NOMO-1 treated with dmso at 0.1 percent for 144 hours (cell line): ENCODE measurements around the gene FAM81B.
A peak's percentile ranks its signal among the peaks of the same experiment; 100 is the strongest.
"Not testable (repeated sequence)": the region's sequence is repeated elsewhere in the genome, so short reads cannot be mapped to it uniquely, and the experiment has no call there.

Experiments
- DNase-seq: peaks from one replicate; lab custom pipeline; 2025; ENCODE audit not compliant: unreplicated experiment; lab: John Stamatoyannopoulos, UW

Gene FAM81B, protein sequence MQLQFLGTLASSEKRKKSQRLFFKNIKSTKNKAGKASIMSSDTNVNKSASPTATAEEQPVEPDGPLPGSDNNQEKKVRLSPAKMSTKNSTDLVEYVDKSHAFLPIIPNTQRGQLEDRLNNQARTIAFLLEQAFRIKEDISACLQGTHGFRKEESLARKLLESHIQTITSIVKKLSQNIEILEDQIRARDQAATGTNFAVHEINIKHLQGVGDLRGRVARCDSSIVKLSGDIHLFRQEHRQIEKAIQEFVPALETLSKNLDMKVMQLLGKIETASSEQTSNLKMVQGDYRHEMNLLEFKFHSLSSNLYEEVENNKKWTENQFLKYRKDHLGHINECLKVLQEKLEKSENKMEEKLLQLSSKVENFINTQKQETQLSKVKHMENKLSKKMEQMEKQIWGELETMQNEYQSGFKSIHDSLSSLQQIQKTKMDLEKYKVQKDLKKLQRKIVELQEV

DNA sequence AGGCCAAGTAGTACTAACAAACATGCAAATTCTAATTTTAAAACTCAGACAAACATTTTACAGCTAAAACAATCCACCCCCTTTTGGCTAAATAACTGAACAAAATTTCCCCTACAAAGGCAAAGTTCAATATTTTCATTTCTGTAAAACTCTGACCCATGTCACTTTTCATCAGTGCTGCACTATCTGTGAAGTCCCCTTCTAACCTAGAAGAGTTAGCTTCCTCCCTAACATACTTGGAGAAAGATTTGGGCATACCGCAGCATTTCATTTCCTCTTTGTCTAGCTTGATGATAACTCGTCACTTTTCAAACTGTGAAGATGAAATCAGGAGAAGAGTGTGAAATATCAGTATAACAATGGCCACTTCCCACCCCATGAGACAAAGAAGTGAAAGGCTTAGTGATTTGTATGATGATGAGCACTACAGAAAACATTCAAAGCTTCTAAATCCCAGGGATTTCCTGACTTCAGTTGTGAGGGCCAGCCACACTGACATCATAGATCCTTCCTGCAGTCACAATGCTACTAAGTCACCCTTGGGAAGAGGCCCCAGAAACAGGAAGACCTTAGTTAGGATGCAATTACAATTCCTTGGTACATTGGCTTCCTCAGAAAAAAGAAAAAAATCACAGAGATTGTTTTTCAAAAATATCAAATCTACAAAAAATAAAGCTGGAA, at the start of gene FAM81B:
TSS of gene FAM81B (plus strand) at position 555 of the 681 bp plus-strand sequence. CDS start at position 579, 24 bp downstream.
- DNase-seq, result no peak

DNA sequence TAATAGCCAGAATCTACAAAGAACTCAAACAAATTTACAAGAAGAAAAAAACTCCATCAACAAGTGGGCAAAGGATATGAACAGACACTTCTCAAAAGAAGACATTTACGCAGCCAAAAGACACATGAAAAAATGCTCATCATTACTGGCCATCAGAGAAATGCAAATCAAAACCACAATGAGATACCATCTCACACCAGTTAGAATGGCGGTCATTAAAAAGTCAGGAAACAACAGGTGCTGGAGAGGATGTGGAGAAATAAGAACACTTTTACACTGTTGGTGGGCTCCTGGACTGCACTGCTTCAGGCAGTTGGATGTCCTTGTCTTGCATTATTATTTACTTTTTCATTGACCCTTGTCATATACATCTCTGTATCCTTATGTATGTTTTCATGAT, 49.7 kb upstream of the FAM81B start:
- DNase-seq, result not testable (repeated sequence)

DNA sequence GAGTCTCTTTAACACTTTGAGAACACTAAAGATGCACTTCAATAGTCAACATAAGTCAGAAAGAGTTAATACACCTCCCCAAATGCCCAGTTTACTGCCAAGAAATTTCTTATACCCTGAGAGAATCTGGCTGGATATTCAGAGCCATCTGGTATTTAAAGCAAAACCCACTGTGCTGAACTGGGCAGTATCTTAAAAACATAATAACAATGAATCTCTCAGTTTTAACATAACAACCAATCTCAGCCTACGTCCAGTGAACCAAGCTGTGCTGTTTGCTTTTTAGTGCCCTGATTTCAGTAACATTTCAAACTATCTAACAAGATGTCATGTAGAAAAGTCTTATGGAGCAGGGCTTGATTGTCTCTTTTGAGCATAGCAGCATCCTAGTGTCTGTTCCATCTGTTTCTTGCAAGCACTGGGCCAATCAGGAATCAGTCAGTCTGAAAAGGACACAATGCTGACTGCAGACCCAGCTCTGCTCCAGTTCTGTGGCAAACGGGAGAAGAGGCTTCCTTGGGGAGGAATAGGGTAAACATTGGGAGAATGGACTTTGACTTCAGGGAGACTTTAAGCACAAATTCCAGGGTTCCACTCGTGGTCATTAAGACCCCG, 43.6 kb upstream of the FAM81B start:
- no peak for DNase-seq

DNA sequence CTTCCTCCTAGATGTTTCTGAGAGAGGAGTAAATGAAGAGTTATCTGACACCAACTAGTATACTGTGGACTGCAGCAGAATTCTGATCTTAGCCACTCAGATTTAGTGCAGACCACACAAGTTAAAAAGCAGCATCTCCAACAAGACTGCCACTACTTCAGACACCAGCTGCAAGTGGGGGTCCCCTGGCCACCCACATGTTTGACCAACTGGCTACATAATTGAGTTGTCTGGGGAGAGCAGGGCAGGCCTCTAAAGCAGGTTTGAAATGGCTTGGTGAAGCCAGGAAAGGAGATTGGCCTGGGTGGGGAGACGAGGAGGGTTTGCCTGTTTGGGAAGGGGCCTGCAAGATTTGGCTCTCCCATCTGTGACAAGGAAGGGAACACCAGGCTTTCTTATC, 40.5 kb upstream of the FAM81B start:
- DNase-seq, result no peak

DNA sequence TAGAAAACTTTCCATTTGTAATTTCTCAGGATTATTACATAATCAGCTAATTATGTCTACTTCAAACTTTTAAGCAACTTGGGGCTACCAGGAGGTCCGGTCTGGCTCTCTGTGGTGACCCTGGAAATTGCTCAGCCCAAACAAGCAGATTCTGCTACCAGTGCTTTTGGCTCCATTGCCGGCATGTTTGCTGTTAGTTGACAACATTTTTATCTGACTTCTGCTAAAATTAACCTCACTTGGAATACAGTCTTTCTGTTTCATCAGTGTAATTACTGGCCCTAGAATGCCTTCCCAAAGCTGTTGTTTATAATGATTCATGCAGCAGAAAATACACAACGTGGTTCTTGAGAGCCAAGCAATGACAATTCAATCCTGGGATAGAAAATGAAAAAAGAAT, 38.5 kb upstream of the FAM81B start:
- no peak for DNase-seq

DNA sequence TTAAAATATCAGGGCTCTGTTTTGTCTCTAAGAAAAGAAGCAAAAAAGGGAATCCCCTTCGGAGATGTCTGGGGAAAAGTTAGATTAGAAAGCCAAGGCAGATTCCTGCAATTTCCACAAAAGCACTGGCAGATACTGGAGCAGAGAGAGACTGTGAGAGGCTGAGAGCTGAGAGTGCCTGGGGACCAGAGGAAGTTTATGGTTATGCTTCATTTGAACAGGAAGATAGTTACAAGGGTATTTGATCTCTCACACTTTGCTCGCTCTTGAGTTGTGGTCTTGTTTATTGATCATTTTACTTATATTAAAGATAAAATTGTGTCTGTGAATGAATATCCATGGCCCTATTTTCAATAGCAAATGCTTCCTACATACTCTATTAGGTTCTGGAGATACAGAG, 32.8 kb upstream of the FAM81B start:
- no peak for DNase-seq

DNA sequence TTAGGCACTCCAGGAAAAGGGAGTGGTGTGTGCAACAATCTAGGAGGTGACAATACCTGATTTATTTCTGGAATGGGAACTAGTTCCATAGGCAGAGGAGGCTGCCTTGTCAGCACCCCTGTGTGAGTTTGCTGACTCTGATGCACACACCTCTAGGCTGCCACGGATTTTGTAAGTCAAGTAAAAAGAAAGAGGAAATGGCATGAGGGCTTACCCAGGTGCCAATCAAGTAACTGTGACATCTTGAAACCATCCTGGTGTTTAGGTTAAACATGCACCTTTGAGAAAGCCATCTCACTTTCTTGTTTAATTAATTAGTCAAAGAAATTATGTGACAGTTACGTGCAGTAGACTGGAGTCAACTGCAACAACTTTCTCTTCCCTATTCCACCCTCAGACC, 32.3 kb upstream of the FAM81B start:
- no peak for DNase-seq

DNA sequence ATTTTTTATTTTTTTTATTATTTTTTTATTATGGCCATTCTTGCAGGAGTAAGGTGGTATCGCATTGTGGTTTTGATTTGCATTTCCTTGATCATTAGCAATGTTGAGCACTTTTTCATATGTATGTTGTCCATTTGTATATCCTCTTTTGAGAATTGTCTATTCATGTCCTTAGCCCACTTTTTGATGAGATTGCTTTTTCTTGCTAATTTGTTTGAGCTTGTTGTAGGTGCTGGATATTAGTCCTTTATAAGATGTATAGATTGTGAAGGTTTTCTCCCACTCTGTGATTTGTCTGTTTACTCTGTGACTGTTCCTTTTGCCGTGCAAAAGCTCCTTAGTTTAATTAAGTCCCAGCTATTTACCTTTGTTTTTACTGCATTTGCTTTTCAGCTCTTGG, 30.5 kb upstream of the FAM81B start:
- DNase-seq, result not testable (repeated sequence)

DNA sequence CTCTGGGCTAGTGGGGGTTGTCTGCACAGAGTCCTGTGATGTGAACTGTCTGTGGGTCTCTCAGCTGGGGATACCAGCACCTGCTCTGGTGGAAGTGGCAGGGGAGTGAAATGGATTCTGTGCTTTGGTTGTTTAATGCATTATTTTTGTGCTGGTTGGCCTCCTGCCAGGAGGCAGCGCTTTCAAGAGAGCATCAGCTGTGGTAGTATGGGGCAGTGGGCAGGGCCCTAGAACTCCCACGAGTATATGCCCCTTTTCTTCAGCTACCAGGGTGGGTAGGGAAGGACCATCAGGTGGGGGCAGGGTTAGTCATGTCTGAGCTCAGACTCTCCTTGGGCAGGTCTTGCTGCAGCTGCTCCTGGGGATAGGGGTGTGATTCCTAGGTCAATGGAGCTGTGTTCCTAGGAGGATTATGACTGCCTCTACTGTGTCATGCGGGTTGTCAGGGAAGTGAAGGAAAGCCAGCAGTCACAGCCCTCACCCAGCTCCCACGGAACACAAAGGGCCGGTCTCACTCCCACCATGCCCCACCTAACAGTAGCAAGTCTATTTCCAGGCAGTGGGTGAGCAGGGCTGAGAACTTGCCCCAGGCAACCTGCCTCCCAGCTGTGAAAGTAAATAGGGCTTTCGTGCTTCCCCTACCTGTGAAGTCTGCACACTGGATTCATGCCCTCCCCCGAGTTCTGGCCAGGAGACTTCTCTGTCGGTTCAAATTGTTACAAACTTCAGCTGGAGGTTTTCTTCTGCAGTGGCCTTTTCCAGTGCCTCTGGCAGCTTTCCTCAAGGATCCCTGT, 25.7 kb upstream of the FAM81B start:
- DNase-seq, result no peak

DNA sequence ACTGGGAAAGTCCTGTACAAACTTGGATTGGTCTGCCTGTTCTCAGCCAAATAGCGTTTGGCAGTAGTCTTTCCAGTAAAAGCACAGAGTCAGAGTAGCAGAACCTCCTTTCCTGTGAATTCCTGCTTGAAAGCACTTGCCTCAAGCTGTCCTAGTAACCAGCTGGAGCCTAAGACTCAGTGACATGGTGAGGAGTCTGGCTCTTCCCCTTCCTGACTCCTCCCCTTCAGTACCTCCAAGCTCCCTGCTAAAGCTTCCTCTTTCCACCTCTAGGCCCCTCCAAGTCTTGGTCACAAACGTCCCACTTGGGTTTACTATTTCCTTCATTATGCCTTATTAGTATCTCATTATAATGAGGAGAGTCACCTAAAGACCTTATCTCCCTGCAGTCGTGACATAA, 21.4 kb upstream of the FAM81B start:
- peak; percentile 74 for DNase-seq

DNA sequence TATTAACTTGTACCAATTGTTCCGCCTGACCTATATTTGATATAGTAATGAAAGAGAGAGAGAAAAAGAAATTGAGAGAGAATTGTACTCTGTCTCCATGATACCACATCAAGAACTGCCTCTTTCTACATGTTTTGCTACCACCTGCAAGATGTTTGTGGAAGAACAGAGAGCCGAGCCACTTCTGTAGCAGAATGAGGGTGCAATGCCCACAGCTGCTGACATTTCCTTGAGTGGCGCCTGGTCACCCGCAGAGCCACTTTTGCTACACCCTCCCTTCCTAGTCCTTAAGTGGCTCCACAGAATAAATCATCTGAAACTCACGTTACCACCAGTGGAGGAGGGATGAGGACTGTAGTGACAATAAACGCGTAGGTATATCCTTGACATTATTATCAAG, 17.1 kb upstream of the FAM81B start:
- no peak for DNase-seq

DNA sequence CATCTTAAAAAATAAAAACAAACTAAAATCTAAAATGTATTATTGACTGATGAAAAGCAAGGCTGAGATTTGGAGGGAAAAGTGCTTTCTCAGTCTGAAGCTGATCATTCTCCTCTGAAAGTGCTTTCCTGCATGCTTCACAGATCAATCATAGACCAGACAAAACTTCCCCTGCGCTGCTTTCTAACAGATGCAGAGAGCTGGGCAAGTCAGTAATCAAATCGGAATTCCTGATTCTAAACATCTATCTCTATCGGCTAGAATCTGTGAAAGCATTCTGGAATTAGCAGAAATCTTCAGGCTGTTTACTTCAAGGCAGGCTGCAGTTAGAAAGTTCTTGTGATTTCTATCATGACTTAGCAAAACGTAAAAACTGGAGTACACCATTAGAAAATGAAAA, 15.6 kb upstream of the FAM81B start:
- no peak for DNase-seq

DNA sequence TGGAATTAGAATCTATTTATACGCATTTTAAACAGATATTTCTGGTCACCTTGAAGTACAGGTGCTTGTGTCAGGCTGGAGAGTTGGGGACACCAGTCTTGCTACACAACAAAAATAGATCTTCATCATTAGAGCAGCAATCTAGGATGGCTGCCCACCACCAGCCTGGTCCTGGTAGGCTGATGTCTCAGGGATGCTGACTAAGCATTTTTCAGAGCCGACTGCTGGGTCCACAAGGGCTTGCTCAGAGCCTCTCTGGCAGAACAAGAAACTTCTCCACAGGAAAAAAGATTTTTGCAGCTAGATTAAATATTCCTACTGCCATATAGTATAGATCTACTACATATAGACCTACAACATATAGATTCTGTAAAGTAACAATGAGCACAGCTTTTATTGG, 12.0 kb upstream of the FAM81B start:
- DNase-seq, result no peak

DNA sequence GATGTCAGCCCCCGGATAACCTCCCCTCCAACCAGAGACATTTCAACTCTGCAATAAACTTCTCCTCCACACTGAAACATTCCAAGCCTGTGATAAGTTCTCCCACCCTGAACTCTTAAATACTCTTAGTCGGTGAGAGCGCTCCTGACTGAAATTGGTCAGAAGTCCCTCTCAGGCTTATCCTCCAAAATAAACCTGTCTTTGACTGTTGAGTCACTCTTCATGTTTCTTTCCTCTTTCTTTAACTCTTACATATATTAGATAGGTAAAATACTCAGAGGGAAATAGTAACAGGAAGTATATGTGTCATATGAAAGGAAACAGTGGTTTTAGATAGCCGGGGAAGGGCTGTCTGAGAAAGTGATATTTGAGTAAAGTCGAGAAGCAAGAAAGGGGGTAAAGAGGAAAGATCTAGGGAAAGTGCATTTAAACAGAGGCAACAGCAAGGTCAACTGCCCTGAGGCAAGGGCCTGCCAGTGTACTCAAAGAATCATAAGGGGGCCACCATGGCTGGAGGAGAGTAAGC, 11.0 kb upstream of the FAM81B start:
- DNase-seq, result no peak

DNA sequence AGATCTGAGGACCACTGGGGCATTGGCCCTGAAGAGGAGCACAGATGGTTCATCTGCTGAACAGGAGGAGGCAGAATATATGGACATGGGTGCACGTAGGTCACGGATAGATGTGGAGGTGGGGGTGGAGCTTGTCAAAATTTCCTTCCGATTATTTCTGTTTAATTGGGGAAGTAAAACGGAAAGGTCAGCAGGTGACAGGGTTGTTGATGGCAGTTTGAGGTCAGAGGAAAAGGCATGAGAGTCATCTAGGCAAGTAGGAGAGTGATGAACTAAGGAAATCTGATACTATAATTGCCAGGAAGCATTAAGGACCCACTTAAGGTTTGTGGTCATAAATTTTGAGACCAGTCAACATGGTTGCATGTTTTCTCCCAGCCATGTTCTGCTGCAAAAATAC, 8.4 kb upstream of the FAM81B start:
- no peak for DNase-seq

DNA sequence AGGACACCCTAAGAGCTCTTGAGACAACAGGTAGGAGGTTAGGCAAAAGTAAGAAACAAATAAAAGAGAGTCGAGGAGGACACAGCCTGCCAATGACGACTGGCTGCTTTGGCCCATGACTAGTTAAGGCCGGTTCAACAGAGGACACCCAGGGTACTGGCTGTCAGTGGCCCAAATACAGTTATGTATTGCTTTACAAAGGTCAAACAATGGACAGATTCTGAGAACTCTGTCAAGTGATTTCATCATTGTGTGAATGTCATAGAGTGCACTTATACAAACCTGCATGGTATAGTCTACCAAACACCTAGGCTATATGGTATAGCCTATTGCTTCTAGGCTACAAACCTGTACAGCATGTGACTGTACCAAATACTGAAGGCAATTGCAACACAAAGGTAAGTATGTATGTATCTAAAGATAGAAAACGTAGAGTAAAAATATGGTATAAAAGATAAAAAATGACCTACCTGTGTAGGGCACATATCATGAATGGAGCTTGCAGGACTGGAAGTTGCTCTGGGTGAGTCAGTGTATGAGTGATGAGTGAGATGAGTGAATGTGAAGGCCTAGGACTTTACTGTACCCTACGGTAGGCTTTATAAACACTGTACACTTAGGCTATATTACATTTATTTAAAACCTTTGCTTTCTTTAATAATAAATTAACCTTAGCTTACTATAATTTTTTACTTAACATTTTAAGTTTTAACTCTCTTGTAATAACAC, 6.5 kb upstream of the FAM81B start:
- no peak for DNase-seq

DNA sequence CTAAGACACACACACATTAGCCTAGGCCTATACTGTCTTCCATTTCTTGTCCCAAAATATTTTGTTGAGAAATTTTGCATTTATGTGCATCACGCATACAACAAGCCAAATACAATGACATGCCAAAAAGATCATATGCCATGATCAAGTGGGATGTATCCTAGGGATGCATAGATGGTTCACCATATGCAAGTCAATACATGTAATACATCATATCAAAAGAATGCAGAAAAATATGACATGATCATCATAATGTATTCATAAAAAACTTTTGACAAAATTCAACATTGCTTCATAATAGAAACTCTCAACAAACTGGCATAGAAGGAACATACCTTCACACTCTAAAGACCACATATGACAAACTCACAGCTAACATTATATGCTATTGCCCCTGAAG, 5.8 kb upstream of the FAM81B start:
- no peak for DNase-seq

DNA sequence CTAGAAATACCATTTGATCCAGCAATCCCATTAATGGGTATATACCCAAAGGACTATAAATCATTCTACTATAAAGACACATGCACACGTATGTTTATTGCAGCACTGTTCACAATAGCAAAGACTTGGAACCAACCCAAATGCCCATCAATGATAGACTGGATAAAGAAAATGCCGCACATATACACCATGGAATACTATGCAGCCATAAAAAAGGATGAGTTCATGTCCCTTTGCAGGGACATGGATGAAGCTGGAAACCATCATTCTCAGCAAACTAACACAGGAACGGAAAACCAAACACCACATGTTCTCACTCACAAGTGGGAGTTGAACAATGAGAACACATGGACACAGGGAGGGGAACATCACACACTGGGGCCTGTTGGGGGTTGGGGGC, 799 bp downstream of the FAM81B start:
- DNase-seq, result not testable (repeated sequence)

DNA sequence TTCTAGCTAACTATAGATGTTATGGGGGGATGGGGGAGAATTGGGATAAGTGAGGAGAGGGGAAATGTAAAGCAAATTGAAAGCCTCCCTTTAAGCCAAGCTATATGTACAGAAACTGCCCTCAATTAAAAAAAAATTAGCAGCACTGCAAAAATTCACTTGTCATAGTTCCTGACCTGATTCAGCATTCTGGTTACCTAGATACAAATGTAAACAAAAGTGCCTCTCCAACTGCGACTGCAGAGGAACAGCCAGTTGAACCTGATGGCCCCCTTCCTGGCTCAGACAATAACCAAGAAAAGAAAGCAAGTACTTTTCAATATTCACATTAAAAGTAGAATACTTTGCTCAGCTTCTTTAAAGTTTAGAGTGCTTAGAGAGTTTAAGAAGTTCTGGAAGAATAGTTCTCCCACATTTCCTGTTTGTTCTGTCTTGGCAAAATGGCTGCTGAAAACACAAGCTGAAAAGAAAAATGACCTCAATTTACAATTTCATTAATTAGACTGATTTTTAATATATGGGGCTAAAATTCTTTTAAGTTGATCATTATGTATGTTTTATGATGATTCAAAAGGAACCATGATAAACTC, 1.5 kb downstream of the FAM81B start:
- no peak for DNase-seq

DNA sequence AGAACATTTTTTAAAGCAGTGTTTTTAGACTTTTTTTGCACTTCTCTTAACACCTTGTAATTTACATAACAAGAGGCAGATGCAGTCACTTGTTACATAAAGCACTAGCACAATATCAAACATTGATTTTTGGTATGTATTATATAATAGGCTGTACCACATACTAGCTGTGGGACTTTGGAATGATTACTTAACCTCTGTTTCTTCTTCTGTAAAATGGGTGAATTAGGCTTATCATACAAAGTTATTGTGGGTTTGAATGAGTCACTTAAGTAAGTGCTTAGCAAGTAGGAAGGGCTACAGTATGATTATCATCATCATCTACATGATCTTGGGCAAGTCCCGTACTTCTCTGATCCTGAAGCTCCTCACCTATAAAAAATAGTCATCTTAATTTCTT, 2.1 kb downstream of the FAM81B start:
- DNase-seq, result no peak
